ENCODE data around the gene C11orf42.

The C11orf42 gene

DNA sequence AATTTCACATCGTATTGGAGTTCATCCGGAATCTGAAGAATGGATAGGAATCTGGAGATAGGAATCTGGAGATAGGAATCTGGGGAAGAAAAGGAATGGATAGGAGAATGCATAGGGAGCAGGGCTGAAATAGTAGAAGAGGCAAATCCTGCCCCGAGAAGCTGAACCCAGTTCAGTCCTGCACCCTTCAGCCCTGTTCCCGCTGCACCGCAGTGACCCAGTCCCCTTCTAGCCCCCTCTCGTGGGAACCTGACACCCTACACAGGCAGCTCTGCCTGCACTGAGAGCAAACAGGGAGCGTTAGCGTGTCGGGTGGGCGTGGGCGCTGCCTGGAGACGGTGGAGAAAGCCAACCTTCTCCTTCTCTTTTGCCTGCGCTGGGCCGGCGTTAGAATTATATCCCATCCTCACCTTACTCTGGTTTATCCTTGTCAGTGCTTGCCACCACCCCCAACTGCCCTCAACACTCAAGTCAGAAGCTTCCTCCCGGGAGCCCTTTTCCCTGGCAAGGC lies 53.3 kb downstream of the C11orf42 start:
- DNase-seq, result peak in 1 of 2 donors; percentile 14

DNA sequence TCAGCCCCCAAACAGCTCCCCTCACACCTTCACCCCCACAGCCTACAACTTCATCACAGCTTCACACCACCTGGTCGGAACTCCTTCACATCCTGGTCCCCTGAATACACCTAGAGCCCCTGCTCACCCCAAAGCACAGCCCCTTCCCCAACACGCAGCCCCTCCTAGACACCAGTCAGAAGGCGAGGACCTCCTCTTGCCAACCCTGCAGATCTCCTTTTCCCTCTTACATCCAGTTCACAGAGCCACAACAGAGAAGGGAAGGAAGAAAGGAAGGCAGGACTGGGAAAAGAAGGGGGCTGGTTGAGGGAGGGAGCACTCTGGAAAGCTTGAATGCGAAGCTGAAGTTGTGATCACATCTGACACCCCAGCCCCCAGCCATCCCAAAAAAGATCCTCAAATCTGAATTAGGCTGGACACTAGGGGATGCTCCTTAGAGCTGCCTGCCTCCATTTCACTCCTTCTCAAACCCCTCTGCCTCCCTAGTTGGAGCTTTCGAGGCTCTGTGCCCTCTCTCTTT lies 54.9 kb downstream of the C11orf42 start:
- no peak for DNase-seq

Measured in stimulated activated CD4-positive, alpha-beta T cell treated with anti-CD3 and anti-CD28 coated beads, Interleukin-2, amount 100 ng/mL, for 24 hours (primary cell).